ENCODE measurements around the gene TRIM31.

GRCh38 chr6:30154061-30154460, 41.2 kb upstream of the TRIM31 start:
- TF ChIP-seq SMAD1 (IDR thresholded peaks at IDR 0.05; ENCODE audit: low read depth, partially characterized antibody) (no peak), YY1 (IDR thresholded peaks at IDR 0.05; ENCODE audit: low read depth, low read length) (no peak), EZH2 (IDR thresholded peaks at IDR 0.05; ENCODE audit: borderline replicate concordance, control insufficient read depth, low read depth, low read length) (no peak), CTCF (IDR thresholded peaks at IDR 0.05 in 2 of 3, conservative IDR thresholded peaks at IDR 0.05 in 1 of 3; ENCODE audit: control insufficient read depth in 2 of 3, extremely low read depth in 1 of 3, insufficient read depth in 1 of 3, low read depth in 3 of 3, low read length in 3 of 3) (no peak), PRDM15 (CRISPR knock-in tag; IDR thresholded peaks at IDR 0.05) (no peak), JUND (IDR thresholded peaks at IDR 0.05; ENCODE audit: low read depth, low read length) (no peak), E2F4 (IDR thresholded peaks at IDR 0.05; ENCODE audit: low read depth, low read length) (no peak), EP300 (IDR thresholded peaks at IDR 0.05; ENCODE audit: borderline replicate concordance in 1 of 2, control insufficient read depth in 1 of 2, low read depth in 2 of 2, low read length in 2 of 2) (no peak)

All from GM12878 (cell line).